ENCODE data around the gene SLC35F5. TPM values are rescaled to one million over a fixed set of nuclear protein-coding genes. Genes with fewer than 3 reads are reported as not detected.
"Not testable (repeated sequence)": the region's sequence is repeated elsewhere in the genome, so short reads cannot be mapped to it uniquely, and the experiment has no call there.

The SLC35F5 gene
- polyA plus RNA-seq, 1 donor (not counting 4 experiments of a cell fraction or from before 2014, with no cell fraction given), result 86.5 TPM

DNA sequence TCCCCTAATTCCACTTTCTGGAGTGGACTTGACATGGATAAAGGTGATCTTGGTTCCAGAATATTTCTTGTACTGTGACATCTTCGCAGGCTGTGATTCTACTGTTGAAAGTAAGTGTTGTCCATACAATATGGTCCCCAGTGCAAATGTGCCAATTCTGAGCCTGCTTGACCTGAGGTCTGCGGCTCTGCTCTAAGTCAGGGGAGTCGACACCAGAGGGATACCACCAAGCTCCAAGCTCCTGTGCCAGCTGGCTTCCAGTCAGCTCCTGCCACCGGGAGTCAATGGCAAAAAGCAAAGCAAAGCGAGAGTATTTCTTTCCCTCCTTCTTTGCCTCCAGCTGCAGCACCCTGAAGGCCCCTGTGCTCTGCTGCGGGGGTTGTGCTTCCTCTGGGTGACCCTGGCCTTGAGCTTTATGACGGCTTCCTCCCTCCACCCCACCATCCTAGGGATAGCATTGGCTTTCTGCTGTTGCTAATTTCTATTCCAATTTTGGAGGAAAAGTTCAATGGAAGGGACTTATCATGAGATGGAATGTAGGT lies 50.4 kb downstream of the SLC35F5 start:
- H3K27ac ChIP-seq (ENCODE audit: control insufficient read depth, insufficient read depth, low read length), result no peak overlapping the region
- peaks cover 0 to 2% of the 10 kb centered on the region in 2 experiments for H3K36me3 ChIP-seq (ENCODE audit: control insufficient read depth in 2 of 2, extremely low read depth in 1 of 2, insufficient read depth in 2 of 2, low read length in 2 of 2)
- dilution Hi-C loops (cut with MboI; ENCODE audit: extremely low pct_ligation_motif_present, low sequenced_read_pairs), result no loop called here
- no peak for TF ChIP-seq EZH2 (IDR thresholded peaks at IDR 0.05; ENCODE audit: low read length)
- TF ChIP-seq, protein P1, sequence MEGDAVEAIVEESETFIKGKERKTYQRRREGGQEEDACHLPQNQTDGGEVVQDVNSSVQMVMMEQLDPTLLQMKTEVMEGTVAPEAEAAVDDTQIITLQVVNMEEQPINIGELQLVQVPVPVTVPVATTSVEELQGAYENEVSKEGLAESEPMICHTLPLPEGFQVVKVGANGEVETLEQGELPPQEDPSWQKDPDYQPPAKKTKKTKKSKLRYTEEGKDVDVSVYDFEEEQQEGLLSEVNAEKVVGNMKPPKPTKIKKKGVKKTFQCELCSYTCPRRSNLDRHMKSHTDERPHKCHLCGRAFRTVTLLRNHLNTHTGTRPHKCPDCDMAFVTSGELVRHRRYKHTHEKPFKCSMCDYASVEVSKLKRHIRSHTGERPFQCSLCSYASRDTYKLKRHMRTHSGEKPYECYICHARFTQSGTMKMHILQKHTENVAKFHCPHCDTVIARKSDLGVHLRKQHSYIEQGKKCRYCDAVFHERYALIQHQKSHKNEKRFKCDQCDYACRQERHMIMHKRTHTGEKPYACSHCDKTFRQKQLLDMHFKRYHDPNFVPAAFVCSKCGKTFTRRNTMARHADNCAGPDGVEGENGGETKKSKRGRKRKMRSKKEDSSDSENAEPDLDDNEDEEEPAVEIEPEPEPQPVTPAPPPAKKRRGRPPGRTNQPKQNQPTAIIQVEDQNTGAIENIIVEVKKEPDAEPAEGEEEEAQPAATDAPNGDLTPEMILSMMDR (optimal IDR thresholded peaks at IDR 0.05 in 1 of 3, IDR thresholded peaks at IDR 0.05 in 1 of 3, conservative IDR thresholded peaks at IDR 0.05 in 1 of 3; ENCODE audit: extremely low read depth in 1 of 3, insufficient read depth in 2 of 3, low read length in 3 of 3), result no peak
- H3K9me3 ChIP-seq (ENCODE audit: control insufficient read depth, low read depth, low read length), result no peaks in the 10 kb centered on the region
- no peaks in the 10 kb centered on the region for H3K79me2 ChIP-seq (ENCODE audit: control insufficient read depth, insufficient read depth, low read length)
- H3K4me1 ChIP-seq (ENCODE audit: control insufficient read depth, extremely low read depth, insufficient read depth, low read length), result no peaks in the 10 kb centered on the region
- no peak overlapping the region for H2AFZ ChIP-seq (ENCODE audit: control insufficient read depth, low read length)
- no peaks in the 10 kb centered on the region for H3K9me1 ChIP-seq (ENCODE audit: control insufficient read depth, extremely low read depth, insufficient read depth, low read length)
- FAIRE-seq (no peak), DNase-seq (ENCODE audit: low read depth, low spot score) (no peak)
- H3K9ac ChIP-seq (ENCODE audit: control insufficient read depth, extremely low read depth, insufficient read depth, low read length), result no peak overlapping the region
- H3K4me2 ChIP-seq (ENCODE audit: control insufficient read depth, extremely low read depth, insufficient read depth, low read depth, low read length), result no peak overlapping the region
- H3K27me3 ChIP-seq (ENCODE audit: control insufficient read depth, extremely low read depth, insufficient read depth, low read length), result no peaks in the 10 kb centered on the region
- H3K4me3 ChIP-seq (ENCODE audit: control insufficient read depth in 2 of 3, extremely low read depth in 1 of 3, insufficient read depth in 2 of 3, low read depth in 1 of 3, low read length in 3 of 3), result no peak overlapping the region
- H4K20me1 ChIP-seq (ENCODE audit: control insufficient read depth, extremely low read depth, insufficient read depth, low read length), result no peaks in the 10 kb centered on the region

DNA sequence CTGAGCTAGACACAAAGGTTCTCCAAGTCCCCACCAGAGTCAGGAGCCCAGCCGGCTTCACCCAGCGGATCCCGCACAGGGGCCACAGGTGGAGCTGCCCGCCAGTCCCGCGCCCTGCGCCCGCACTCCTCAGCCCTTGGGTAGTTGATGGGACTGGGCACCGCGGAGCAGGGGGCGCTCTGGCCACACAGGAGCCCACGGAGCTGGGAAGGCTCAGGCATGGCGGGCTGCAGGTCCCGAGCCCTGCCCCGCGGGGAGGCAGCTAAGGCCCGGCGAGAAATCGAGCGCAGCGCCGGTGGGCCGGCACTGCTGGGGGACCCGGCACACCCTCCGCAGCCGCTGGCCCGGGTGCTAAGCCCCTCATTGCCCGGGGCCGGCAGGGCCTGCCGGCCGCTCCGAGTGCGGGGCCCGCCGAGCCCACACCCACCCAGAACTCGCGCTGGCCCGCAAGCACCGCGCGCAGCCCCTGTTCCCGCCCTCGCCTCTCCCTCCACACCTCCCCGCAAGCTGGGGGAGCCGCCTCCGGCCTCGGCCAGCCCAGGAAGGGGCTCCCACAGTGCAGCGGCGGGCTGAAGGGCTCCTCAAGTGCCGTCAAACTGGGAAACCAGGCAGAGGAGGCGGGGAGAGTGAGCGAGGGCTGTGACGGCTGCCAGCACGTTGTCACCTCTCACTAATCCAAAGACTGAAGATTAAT lies 52.0 kb downstream of the SLC35F5 start:
- H2AFZ ChIP-seq (ENCODE audit: control insufficient read depth, low read length); H3K27me3 ChIP-seq (ENCODE audit: control insufficient read depth, extremely low read depth, insufficient read depth, low read length); FAIRE-seq; H3K4me2 ChIP-seq (ENCODE audit: control insufficient read depth, extremely low read depth, insufficient read depth, low read depth, low read length); H3K9ac ChIP-seq (ENCODE audit: control insufficient read depth, extremely low read depth, insufficient read depth, low read length); H4K20me1 ChIP-seq (ENCODE audit: control insufficient read depth, extremely low read depth, insufficient read depth, low read length); H3K4me1 ChIP-seq (ENCODE audit: control insufficient read depth, extremely low read depth, insufficient read depth, low read length); H3K79me2 ChIP-seq (ENCODE audit: control insufficient read depth, insufficient read depth, low read length); H3K9me3 ChIP-seq (ENCODE audit: control insufficient read depth, low read depth, low read length); dilution Hi-C loops (cut with MboI; ENCODE audit: extremely low pct_ligation_motif_present, low sequenced_read_pairs); H3K4me3 ChIP-seq (ENCODE audit: control insufficient read depth in 2 of 3, extremely low read depth in 1 of 3, insufficient read depth in 2 of 3, low read depth in 1 of 3, low read length in 3 of 3); H3K27ac ChIP-seq (ENCODE audit: control insufficient read depth, insufficient read depth, low read length); DNase-seq (ENCODE audit: low read depth, low spot score); H3K9me1 ChIP-seq (ENCODE audit: control insufficient read depth, extremely low read depth, insufficient read depth, low read length); H3K36me3 ChIP-seq (ENCODE audit: control insufficient read depth in 2 of 2, extremely low read depth in 1 of 2, insufficient read depth in 2 of 2, low read length in 2 of 2): not testable (repeated sequence)
